ENCODE results near the gene RMND5B.

GRCh38 chr5:178123094-178123965 is 7.5 kb upstream of the RMND5B start:
- TF ChIP-seq, protein P1, sequence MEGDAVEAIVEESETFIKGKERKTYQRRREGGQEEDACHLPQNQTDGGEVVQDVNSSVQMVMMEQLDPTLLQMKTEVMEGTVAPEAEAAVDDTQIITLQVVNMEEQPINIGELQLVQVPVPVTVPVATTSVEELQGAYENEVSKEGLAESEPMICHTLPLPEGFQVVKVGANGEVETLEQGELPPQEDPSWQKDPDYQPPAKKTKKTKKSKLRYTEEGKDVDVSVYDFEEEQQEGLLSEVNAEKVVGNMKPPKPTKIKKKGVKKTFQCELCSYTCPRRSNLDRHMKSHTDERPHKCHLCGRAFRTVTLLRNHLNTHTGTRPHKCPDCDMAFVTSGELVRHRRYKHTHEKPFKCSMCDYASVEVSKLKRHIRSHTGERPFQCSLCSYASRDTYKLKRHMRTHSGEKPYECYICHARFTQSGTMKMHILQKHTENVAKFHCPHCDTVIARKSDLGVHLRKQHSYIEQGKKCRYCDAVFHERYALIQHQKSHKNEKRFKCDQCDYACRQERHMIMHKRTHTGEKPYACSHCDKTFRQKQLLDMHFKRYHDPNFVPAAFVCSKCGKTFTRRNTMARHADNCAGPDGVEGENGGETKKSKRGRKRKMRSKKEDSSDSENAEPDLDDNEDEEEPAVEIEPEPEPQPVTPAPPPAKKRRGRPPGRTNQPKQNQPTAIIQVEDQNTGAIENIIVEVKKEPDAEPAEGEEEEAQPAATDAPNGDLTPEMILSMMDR (conservative IDR thresholded peaks at IDR 0.05; ENCODE audit: low read depth, low read length): no peak
- no peak for TF ChIP-seq EZH2 (IDR thresholded peaks at IDR 0.05; ENCODE audit: borderline replicate concordance, low read depth, low read length, poor library complexity, severe bottlenecking)
